Measurements from ENCODE around the gene GCLC. TPM values are rescaled to one million over a fixed set of nuclear protein-coding genes. Genes with fewer than 3 reads are reported as not detected.
A peak's percentile ranks its signal among the peaks of the same experiment; 100 is the strongest.

The GCLC gene
- total and polyA plus RNA-seq, 2 donors (not counting 1 experiment from before 2014, with no cell fraction given), result 10.7 to 25.8 TPM

- Histone ChIP-seq H3K27ac (ENCODE audit: low read length in 2 of 2) (peak overlapping the region in 1 of 2 donors; percentile 93), H3K27me3 (replicated peaks in 1 of 4; ENCODE audit: control extremely low read depth in 1 of 4, control insufficient read depth in 3 of 4, insufficient read depth in 4 of 4, low read length in 3 of 4) (no peaks in the 10 kb centered on the region), H3K9ac (ENCODE audit: low read length) (no peak overlapping the region), H2AFZ (ENCODE audit: insufficient read depth, low read depth, low read length, poor library complexity, severe bottlenecking) (peak overlapping the region; percentile 28), H3K9me3 (ENCODE audit: control extremely low read depth in 1 of 3, control insufficient read depth in 2 of 3, insufficient read depth in 1 of 3, low read length in 2 of 3) (peaks cover 0 to 3% (median 0%) of the 10 kb centered on the region in 3 donors), H3K4me3 (ENCODE audit: control extremely low read depth in 1 of 5, extremely low read depth in 1 of 5, insufficient read depth in 1 of 5, low read depth in 2 of 5, low read length in 4 of 5) (no peak overlapping the region), H3K36me3 (replicated peaks in 1 of 2; ENCODE audit: control extremely low read depth in 1 of 2, control insufficient read depth in 1 of 2, extremely low read depth in 1 of 2, insufficient read depth in 2 of 2, low read length in 1 of 2) (no peaks in the 10 kb centered on the region), H3K79me2 (ENCODE audit: control insufficient read depth, insufficient read depth, low read length) (no peaks in the 10 kb centered on the region), H3K4me2 (replicated peaks; ENCODE audit: low read depth, low read length, poor library complexity, severe bottlenecking) (no peak overlapping the region), H3K4me1 (ENCODE audit: control insufficient read depth in 2 of 2, insufficient read depth in 2 of 2, low read length in 2 of 2) (peaks cover 53 to 61% of the 10 kb centered on the region in 2 donors), H4K20me1 (ENCODE audit: control insufficient read depth, insufficient read depth, low read length, poor library complexity, severe bottlenecking) (no peaks in the 10 kb centered on the region)
- intact Hi-C loops (cut with micrococcal nuclease), result loop anchor here (5.0 kb wide), 2 partner anchors 38 to 223 kb away; no protein-coding TSS in a partner anchor
- Mint-ChIP-seq H3K4me1 (peaks cover 66% of the 10 kb centered on the region), H3K27me3 (no peaks in the 10 kb centered on the region), H3K27ac (peak overlapping the region; percentile 33), H3K9me3 (ENCODE audit: insufficient read depth) (no peaks in the 10 kb centered on the region), H3K4me3 (no peak overlapping the region)
- WGBS (ENCODE audit: insufficient coverage), result 97% methylated on average over 4 of the region's 7 CpGs
- ChIA-PET CTCF (interaction anchor here (0.9 to 12.0 kb wide), 2 partner anchors 19 kb away, joined by 3 to 70 read pairs; no protein-coding TSS in a partner anchor), POLR2A (interaction anchor here (1.2 kb wide), 1 partner anchor 14 kb away, joined by 3 read pairs; no protein-coding TSS in a partner anchor)
- DNase-seq (no peak), ATAC-seq (ENCODE audit: low read depth) (no peak)
- TF ChIP-seq EZH2 (IDR thresholded peaks at IDR 0.05; ENCODE audit: borderline replicate concordance, insufficient read depth, low read depth, low read length, poor library complexity, severe bottlenecking), result no peak
These were observed 79.9 kb downstream of the GCLC start for GRCh38 chr6:53464927-53465460.

- TF ChIP-seq EZH2 (IDR thresholded peaks at IDR 0.05; ENCODE audit: borderline replicate concordance, insufficient read depth, low read depth, low read length, poor library complexity, severe bottlenecking) (no peak), CTCF (IDR thresholded peaks at IDR 0.05) (no peak)
- CTCF ChIA-PET, result interaction anchor here (1.4 to 12.0 kb wide), 2 partner anchors 20 to 26 kb away, joined by 5 to 70 read pairs; no protein-coding TSS in a partner anchor
- H3K4me2 ChIP-seq (replicated peaks; ENCODE audit: low read depth, low read length, poor library complexity, severe bottlenecking), result no peak overlapping the region
These were observed 80.4 kb downstream of the GCLC start for GRCh38 chr6:53464483-53464882.

More at GRCh38 chr6:53464483-53464882, 80.4 kb downstream of the GCLC start:
- H3K4me3 Mint-ChIP-seq, result no peak overlapping the region
- H3K27ac ChIP-seq (ENCODE audit: low read length in 2 of 2), result peak overlapping the region in 1 of 2 donors; percentile 93
- no peak overlapping the region for H3K4me3 ChIP-seq (ENCODE audit: control extremely low read depth in 1 of 5, extremely low read depth in 1 of 5, insufficient read depth in 1 of 5, low read depth in 2 of 5, low read length in 4 of 5)
- H3K9ac ChIP-seq (ENCODE audit: low read length), result no peak overlapping the region
- no peak for DNase-seq
- peak overlapping the region; percentile 28 for H2AFZ ChIP-seq (ENCODE audit: insufficient read depth, low read depth, low read length, poor library complexity, severe bottlenecking)
- no peak for ATAC-seq (ENCODE audit: low read depth)
- peaks cover 0 to 4% (median 0%) of the 10 kb centered on the region in 3 donors for H3K9me3 ChIP-seq (ENCODE audit: control extremely low read depth in 1 of 3, control insufficient read depth in 2 of 3, insufficient read depth in 1 of 3, low read length in 2 of 3)
- H3K27ac Mint-ChIP-seq, result peak overlapping the region; percentile 33
- peaks cover 66% of the 10 kb centered on the region for H3K4me1 Mint-ChIP-seq
- H3K9me3 Mint-ChIP-seq (ENCODE audit: insufficient read depth), result no peaks in the 10 kb centered on the region
- H3K27me3 ChIP-seq (replicated peaks in 1 of 4; ENCODE audit: control extremely low read depth in 1 of 4, control insufficient read depth in 3 of 4, insufficient read depth in 4 of 4, low read length in 3 of 4), result no peaks in the 10 kb centered on the region
- peaks cover 56 to 63% of the 10 kb centered on the region in 2 donors for H3K4me1 ChIP-seq (ENCODE audit: control insufficient read depth in 2 of 2, insufficient read depth in 2 of 2, low read length in 2 of 2)
- no peaks in the 10 kb centered on the region for H3K36me3 ChIP-seq (replicated peaks in 1 of 2; ENCODE audit: control extremely low read depth in 1 of 2, control insufficient read depth in 1 of 2, extremely low read depth in 1 of 2, insufficient read depth in 2 of 2, low read length in 1 of 2)
- 100% methylated on average over 3 of the region's 5 CpGs for WGBS (ENCODE audit: insufficient coverage)
- H3K79me2 ChIP-seq (ENCODE audit: control insufficient read depth, insufficient read depth, low read length), result no peaks in the 10 kb centered on the region
- intact Hi-C loops (cut with micrococcal nuclease), result loop anchor here (5.0 kb wide), 2 partner anchors 37 to 222 kb away; no protein-coding TSS in a partner anchor
- H4K20me1 ChIP-seq (ENCODE audit: control insufficient read depth, insufficient read depth, low read length, poor library complexity, severe bottlenecking), result no peaks in the 10 kb centered on the region
- POLR2A ChIA-PET, result interaction anchor here (1.2 kb wide), 1 partner anchor 14 kb away, joined by 3 read pairs; no protein-coding TSS in a partner anchor
- H3K27me3 Mint-ChIP-seq, result no peaks in the 10 kb centered on the region

Measured in B cell (primary cell).